Colonic mucosa (tissue), 4 donors: ENCODE results near the gene NPIPB4. TPM values are rescaled to one million over a fixed set of nuclear protein-coding genes. Genes with fewer than 3 reads are reported as not detected.
"Not testable (repeated sequence)": the region's sequence is repeated elsewhere in the genome, so short reads cannot be mapped to it uniquely, and the experiment has no call there.

ENCODE experiments used
- DNase-seq: peaks from one replicate; pipeline ENCODE4 v3.0.0-alpha.2; 2020
- H3K27ac ChIP-seq: fragments of 200-600 bp; one replicate; pipeline ENCODE4 v1.8.0; 2021
- H3K27me3 ChIP-seq: fragments of 200-600 bp; one replicate; pipeline ENCODE4 v1.8.0; 2021
- H3K36me3 ChIP-seq: fragments of 200-600 bp; one replicate; pipeline ENCODE4 v1.8.0; 2021
- H3K4me1 ChIP-seq: fragments of 200-600 bp; one replicate; pipeline ENCODE4 v1.8.0; 2021; ENCODE audit warnings: mild to moderate bottlenecking
- H3K4me3 ChIP-seq: fragments of 200-600 bp; one replicate; pipeline ENCODE4 v1.8.0; 2021
- H3K9ac ChIP-seq, 2 donors: one replicate each; pipeline ENCODE4 v1.7.0; 2013; ENCODE audit warnings: control low read depth in 2 of 2, low read depth in 2 of 2, low read length in 2 of 2
- H3K9me3 ChIP-seq: fragments of 200-600 bp; one replicate; pipeline ENCODE4 v1.8.0; 2021
- intact Hi-C: fragments of 100-400 bp; cut with DNase I; formaldehyde crosslinking; loops from one replicate; pipeline ENCODE4 v1.14.1; 2022
- total RNA-seq, 2 donors: library from RNA; stranded (reverse); fragmentation: NEBNext Ultra II Directional in 1 of 2; extraction: Animal tissue kit (Norgen Biotek cat#: 25700) in 1 of 2; gene quantifications; one replicate each; pipeline ENCODE4 v1.2.1, GENCODE V29; 2021
- TF ChIP-seq, protein P1 (sequence below): fragments of 200-600 bp; IDR thresholded peaks from one replicate; pipeline ENCODE4 v1.8.0; 2022; ENCODE audit warnings: antibody characterized with exemption, mild to moderate bottlenecking
- donor health status: healthy.
- donor health status: DM: no; HTN: no; CAD: no.
- donor health status: DM: no; HTN: no; CAD: no.

The NPIPB4 gene
- total RNA-seq, 2 donors from 2014 or later = 45.7 to 109 TPM

- H3K36me3 ChIP-seq, H3K4me1 ChIP-seq, intact Hi-C loops, H3K9me3 ChIP-seq, DNase-seq, H3K27me3 ChIP-seq: not testable (repeated sequence)
- Histone ChIP-seq H3K27ac (peak overlapping the region; percentile 85), H3K9ac (peak overlapping the region in 1 of 2 donors; percentile 72), H3K4me3 (peak overlapping the region; percentile 41)
Observed at GRCh38 chr16:21819617-21820016, 37.9 kb downstream of the NPIPB4 start.

GRCh38 chr16:21817012-21817411 lies 40.5 kb downstream of the NPIPB4 start:
- DNase-seq, H3K9ac ChIP-seq, H3K27me3 ChIP-seq, H3K4me3 ChIP-seq, H3K27ac ChIP-seq, intact Hi-C loops, H3K9me3 ChIP-seq, H3K36me3 ChIP-seq, H3K4me1 ChIP-seq: not testable (repeated sequence)

DNA sequence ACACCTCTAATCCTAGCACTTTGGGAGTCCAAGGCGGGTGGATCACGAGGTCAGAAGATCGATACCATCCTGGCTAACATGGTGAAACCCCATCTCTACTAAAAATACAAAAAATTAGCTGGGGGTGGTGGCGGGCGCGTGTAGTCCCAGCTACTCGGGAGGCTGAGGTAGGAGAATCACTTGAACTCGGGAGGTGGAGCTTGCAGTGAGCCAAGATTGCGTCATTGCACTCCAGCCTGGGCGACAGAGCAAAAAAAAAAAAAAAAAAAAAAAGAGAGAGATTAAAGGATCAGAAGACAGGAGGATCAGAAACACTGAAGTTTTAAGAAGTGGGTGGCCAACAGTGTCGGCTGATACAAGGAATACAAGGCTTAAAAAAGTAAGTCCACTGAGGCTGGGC lies 41.9 kb downstream of the NPIPB4 start:
- H3K4me3 ChIP-seq, H3K27me3 ChIP-seq, H3K27ac ChIP-seq, H3K36me3 ChIP-seq, H3K9me3 ChIP-seq, H3K4me1 ChIP-seq, intact Hi-C loops, H3K9ac ChIP-seq, DNase-seq: not testable (repeated sequence)

- H3K27ac ChIP-seq, intact Hi-C loops, H3K27me3 ChIP-seq, H3K4me3 ChIP-seq, H3K36me3 ChIP-seq, H3K4me1 ChIP-seq, H3K9me3 ChIP-seq, H3K9ac ChIP-seq, DNase-seq: not testable (repeated sequence)
Observed at GRCh38 chr16:21802375-21802663, 55.2 kb downstream of the NPIPB4 start.

- H3K4me3 ChIP-seq, H3K27ac ChIP-seq, H3K4me1 ChIP-seq, H3K27me3 ChIP-seq, H3K9ac ChIP-seq, H3K36me3 ChIP-seq, intact Hi-C loops, H3K9me3 ChIP-seq: not testable (repeated sequence)
- DNase-seq = peak; percentile 34
- TF ChIP-seq, protein P1, sequence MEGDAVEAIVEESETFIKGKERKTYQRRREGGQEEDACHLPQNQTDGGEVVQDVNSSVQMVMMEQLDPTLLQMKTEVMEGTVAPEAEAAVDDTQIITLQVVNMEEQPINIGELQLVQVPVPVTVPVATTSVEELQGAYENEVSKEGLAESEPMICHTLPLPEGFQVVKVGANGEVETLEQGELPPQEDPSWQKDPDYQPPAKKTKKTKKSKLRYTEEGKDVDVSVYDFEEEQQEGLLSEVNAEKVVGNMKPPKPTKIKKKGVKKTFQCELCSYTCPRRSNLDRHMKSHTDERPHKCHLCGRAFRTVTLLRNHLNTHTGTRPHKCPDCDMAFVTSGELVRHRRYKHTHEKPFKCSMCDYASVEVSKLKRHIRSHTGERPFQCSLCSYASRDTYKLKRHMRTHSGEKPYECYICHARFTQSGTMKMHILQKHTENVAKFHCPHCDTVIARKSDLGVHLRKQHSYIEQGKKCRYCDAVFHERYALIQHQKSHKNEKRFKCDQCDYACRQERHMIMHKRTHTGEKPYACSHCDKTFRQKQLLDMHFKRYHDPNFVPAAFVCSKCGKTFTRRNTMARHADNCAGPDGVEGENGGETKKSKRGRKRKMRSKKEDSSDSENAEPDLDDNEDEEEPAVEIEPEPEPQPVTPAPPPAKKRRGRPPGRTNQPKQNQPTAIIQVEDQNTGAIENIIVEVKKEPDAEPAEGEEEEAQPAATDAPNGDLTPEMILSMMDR = peak; percentile 28
Observed at GRCh38 chr16:21801538-21802374, 55.8 kb downstream of the NPIPB4 start.

DNA sequence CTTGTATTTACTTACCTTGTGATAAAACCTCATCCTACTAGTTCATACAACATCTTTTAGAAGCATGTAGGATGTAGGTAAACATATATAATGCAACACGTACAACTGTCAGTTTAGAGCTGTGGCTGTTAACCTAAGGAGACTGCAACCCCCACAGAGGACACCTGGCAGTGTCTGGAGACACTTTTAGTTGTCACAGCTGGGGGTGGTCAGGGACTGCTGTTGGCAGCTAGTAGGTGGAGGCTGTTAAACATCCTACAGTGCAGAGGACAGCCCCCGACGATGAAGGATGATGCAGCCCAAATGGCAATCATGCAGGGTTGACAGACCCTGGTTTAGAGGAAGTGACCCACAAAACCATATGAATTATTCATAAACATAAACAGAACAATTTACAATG lies 59.0 kb downstream of the NPIPB4 start:
- H3K27ac ChIP-seq, H3K27me3 ChIP-seq, H3K4me3 ChIP-seq, H3K9me3 ChIP-seq, intact Hi-C loops, H3K36me3 ChIP-seq, H3K4me1 ChIP-seq, DNase-seq, H3K9ac ChIP-seq: not testable (repeated sequence)

GRCh38 chr16:21793310-21793709 lies 64.2 kb downstream of the NPIPB4 start:
- DNase-seq = not testable (repeated sequence)

DNA sequence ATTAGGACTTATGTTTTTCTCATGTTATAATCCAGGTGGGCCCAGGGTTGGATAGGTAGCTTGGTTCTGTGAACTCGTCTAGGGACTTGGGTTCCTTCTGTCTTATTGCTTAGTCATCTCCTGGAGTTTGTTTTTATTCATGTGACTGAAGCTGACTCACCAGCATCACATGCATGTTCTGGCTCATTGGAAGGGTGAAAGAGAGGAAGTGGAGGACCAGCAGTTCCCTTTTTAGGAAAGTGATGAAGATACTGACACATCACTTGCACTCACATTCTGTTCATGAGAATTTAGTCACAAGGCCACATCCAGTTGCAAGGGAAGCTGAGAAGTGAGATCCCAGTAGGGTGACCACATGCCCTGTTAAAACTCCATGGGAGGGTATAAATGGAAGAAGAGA lies 67.0 kb downstream of the NPIPB4 start:
- DNase-seq, H3K9me3 ChIP-seq, H3K27me3 ChIP-seq, H3K4me3 ChIP-seq, H3K36me3 ChIP-seq, intact Hi-C loops, H3K9ac ChIP-seq, H3K4me1 ChIP-seq, H3K27ac ChIP-seq: not testable (repeated sequence)

More at GRCh38 chr16:21793310-21793709, 64.2 kb downstream of the NPIPB4 start:
- H3K27ac ChIP-seq, H3K36me3 ChIP-seq, H3K9me3 ChIP-seq, H3K4me3 ChIP-seq, H3K27me3 ChIP-seq, H3K9ac ChIP-seq, intact Hi-C loops, H3K4me1 ChIP-seq: not testable (repeated sequence)

Other genes with a start within 250 kb of the NPIPB4 start
- gene IGSF6, start 205.1 kb downstream of the NPIPB4 start, total RNA-seq = 1 to 10 TPM; 2.7 to 4.7 TPM
- not detected for gene OTOA, start 193.8 kb downstream of the NPIPB4 start, total RNA-seq
- gene UQCRC2, start 95.6 kb upstream of the NPIPB4 start, total RNA-seq = 100 to 1,000 TPM; 477 to 641 TPM
- gene PDZD9, start 143.4 kb upstream of the NPIPB4 start, total RNA-seq = not detected
- 1 to 10 TPM; 6.4 to 9.2 TPM for gene MOSMO, start 150.4 kb upstream of the NPIPB4 start, total RNA-seq
- not detected for gene VWA3A, start 234.8 kb upstream of the NPIPB4 start, total RNA-seq